Activated CD8-positive, alpha-beta memory T cell treated with anti-CD3 and anti-CD28 coated beads, Interleukin-2, amount 50 U/mL, for 4 hours (primary cell): Measurements from ENCODE around the gene CDK16.

Experiments used
- DNase-seq: peaks from one replicate; pipeline ENCODE4 v3.0.0-alpha.2; 2020

Gene CDK16

DNA sequence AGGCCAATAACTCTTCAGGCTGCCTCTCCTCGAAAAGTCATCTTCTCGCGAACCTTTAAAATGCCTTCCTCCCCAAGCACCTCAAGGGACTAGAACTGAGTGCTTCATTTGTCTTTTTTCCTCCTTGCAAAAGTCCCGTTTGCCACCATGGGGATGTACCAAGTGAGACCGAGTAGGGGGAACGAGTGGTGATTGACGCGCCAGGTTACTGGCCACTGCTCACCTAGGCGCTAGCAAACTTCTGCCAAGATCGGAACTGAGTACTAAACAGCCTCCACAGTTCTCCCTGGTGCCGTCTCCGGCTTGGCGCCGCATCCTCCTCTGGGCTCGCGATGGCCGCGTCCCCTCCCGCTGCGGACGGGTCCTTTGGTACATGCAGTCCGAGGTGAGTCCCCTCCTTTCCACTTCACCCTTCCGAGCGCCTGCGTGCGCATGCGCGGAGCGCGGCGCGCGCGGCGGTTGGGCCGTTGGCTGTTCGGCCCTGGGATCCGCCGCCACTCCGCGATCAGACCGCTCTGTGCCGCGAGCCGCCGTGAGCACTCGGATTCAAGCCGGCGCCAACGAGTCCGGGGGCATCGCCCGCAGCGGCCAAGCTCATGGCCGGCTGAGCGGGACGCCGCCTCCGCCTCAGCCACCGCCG is at the start of gene CDK16:
Gene CDK16, plus strand, starts transcription at position 402 of the 640 bp plus-strand sequence. CDS start 4,877 bp downstream, outside the sequence.
- DNase-seq: peak; percentile 76

- DNase-seq: no peak
Measured at GRCh38 chrX:47169273-47169672, 49.2 kb upstream of the CDK16 start.

GRCh38 chrX:47169726-47170515 is 48.6 kb upstream of the CDK16 start:
- no peak for DNase-seq

- DNase-seq: no peak
Measured at GRCh38 chrX:47170861-47171692, 47.4 kb upstream of the CDK16 start.

DNA sequence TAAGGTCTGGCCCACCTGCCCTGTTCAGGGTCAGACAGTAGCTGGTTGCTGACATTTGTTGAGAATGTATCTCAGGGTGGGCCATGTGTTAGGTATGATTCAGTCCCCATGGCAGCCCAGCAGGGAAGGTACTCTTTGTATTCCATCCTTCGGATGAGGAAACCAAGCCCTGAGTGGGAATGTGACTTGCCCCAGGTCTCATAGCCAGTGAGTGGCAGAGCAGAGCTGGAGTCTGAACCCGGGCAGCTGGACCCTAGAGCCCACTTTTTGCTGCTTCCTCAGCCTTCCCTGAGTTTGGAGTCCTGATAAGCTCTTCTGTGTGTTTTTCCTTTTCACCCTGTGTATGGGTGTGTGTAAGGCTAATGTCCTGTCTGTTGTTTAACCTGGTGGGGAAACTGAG is 46.5 kb upstream of the CDK16 start:
- no peak for DNase-seq

DNA sequence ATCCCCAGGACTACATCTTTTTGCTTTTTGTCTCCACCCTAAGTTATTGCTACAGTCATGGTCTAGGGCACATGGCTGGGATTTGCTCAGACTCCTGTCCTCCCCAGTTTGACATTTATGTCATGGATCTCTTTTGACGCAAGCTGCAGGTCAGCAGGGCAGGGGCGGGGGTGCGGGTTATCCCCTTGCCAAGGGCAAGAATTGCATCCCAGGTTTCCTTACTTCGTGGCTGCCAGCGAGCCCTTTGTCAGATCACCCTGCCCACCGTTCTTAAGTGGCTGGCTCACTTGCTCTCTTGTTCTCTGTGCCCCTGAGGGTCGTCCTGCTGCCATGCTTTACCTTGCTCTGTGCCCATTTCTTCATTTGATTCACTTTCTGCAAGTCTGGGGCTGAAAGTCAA is 45.9 kb upstream of the CDK16 start:
- no peak for DNase-seq

DNA sequence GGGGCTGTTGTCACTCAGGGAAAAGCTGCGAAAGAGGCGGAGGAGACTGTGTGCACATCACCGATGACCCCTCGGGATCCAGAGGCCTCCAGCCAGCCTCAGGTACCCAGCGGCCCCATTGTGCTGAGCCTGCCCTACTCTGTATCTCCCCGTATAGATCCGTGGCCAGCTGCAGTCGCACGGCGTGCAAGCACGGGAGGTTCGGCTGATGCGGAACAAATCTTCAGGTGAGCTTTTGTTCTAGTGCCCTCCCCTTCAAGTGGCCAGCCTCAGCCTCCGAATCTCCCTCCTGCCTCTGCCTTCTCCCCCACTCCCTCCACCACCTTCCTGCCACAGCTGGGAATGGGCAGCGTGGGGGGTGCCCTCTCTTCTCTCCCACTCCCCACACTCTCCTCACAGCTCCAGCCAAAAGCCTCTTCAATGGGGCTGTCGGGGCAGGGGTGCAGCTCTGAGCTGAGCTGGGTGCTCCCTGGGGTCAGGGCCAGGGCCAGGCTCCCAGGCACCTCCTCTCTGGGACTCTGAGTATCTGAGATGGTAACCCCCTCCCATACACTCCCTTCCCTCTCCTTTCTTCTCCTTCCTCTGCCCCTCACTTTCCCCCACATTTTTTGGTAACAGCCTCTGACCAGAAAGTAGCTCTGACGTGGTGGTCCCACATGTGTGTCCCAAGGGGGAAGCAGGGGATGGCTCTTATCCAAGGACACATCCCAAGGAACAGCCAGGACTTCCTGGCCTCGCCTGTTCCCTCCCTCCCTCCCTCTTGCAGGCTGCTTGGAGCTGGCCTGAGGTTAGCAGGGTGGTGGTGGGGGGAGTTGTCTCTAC is 45.3 kb upstream of the CDK16 start:
- DNase-seq: no peak

- DNase-seq: no peak
Measured at GRCh38 chrX:47174376-47174775, 44.1 kb upstream of the CDK16 start.

DNA sequence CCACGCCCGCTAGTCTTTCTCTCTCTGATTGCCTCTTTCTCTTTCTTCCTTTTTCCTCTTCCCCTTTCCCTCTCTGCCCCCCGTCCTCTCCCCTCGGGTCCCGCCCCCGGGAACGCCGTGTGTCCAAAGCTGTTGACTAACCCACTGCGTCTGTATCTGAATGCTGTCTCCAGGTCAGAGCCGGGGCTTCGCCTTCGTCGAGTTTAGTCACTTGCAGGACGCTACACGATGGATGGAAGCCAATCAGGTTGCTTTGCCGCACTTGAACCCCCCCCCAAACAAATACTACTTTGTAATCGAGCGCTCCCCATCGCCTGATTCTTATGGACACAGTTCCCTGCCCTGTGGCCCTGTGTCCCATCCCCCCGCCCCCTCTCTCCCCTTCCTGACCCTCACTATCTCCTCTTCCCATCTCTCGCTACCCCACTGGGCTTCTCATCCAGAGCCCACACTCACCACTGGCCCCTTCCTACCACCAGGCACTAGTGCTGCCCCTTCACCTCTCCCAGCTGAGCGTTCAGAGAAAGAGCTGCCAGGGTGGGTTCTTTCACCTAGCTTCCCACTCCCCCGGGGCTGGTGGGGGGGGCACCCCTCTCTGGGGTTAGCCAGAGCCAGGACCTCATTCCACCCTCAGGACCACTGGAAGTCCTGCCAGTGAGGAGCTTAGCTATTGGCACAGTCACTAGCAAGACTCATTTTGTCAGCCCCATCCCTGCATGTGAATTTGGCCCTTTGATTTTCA is 43.5 kb upstream of the CDK16 start:
- DNase-seq: no peak

DNA sequence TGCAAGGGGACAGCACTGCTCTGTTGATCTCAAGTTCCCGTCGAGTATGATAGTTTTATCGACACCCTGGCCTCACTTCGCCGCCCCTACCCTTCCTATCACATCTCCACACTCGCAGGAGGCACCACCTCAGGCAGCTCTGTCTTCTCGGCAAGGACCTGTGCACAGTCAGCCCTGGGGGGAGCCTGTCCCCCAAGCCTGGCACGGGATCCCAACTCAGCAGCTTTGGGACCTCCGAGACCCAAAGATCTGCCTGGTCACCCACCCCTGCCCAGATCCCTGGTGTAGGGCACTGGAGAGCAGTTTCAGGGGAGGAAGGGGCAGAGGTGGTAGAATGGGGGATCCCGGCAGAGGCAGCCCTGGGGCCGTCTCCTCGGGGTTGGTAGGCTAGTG is 42.9 kb upstream of the CDK16 start:
- DNase-seq: no peak

DNA sequence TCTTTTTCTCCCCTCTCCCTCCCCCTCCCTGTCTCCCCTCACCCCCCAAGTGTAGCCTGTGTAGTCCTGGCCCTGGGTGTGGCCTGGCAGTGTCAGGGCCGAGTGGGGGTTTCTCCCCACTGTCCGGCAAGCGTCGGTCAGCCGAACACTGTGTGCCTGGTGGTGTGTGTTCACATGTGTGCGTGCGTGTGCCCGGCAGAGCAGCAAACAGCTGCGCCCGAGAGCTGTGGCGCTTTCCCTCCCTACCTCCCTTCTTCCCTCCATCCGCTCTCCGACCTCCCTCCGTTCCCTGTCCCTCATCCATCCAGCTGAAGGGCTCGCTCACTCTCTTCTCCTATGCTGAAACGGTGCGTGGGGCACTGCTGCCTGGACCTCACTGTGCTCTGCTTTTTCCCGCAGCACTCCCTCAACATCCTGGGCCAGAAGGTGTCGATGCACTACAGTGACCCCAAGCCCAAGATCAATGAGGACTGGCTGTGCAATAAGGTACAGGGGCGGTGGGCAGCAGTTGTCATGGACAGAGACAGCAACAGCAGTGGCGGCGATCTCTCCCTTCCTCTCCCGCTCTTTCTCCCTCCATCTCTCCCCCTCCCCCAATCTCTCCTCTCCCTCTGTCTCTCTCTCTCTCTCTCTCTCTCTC is 42.3 kb upstream of the CDK16 start:
- no peak for DNase-seq

DNA sequence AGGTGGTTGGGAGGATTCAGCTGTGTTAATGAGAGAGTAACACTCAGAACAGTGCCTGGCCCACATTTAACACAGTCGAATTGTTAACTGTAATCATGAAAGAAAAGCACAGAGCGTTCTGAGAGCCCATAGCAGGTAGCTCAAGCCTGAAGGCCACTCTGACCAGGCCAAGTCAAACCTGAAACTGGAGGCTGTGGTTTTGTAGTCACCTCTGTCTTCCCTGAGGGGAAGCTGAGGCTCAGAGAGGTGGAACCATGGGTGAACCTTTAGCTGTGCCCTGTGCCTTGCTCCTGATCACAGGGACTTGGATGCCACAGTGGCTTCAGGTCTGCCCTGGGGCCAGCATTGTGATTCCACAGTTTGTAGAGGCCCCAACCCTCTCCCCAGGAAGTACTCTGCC is 41.4 kb upstream of the CDK16 start:
- no peak for DNase-seq

DNA sequence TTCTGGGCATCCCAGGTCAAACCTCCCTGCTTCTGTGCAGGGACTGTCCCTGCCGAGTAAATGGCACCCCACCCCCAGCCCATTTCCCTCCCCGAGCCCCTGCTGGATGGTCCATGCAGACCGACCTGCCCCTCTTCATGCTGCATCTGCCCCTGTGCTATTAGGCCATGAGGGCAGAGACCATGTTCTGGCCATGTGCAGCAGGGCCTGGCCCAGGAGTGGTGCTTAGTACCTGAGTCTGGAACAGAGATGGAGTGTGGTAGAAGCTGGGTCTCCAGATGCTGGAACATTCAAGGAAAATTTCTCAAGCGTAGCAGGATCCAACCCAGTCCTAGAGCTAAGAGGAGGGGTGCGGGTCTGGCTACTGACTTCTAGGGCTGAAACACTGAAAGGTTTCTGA is 40.1 kb upstream of the CDK16 start:
- no peak for DNase-seq

GRCh38 chrX:47179221-47179927 is 39.1 kb upstream of the CDK16 start:
- no peak for DNase-seq

DNA sequence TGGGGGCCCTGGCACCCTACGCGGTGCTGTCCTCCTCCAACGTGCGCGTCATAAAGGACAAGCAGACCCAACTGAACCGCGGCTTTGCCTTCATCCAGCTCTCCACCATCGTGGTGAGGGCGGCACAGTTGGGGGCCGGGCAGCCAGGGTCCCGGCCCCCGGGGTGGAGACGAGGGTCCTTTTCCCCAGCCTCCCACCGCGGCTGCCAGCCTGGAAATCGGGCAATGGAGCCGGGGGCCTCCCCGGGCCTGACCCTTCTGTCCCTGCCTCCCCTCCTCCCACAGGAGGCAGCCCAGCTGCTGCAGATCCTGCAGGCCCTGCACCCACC is 38.6 kb upstream of the CDK16 start:
- no peak for DNase-seq

DNA sequence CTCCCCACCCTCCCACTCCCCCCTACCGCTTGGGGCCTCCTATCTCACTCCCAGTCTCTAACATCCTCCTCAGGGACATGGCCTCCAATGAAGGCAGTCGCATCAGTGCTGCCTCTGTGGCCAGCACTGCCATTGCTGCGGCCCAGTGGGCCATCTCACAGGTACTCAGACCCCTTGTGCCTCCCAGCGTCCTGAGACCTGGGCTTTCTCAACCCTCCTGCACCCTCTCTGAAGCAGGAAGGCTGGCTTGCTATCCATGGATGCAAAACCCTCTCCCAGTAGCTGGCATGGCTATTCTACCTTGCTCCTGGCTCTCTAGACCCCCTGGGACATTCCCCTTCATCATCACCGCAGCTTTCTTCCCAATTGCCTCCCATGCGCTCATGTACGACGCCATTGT is 38.1 kb upstream of the CDK16 start:
- no peak for DNase-seq

- no peak for DNase-seq
Measured at GRCh38 chrX:47181301-47181700, 37.2 kb upstream of the CDK16 start.

- DNase-seq: no peak
Measured at GRCh38 chrX:47182106-47182700, 36.3 kb upstream of the CDK16 start.

DNA sequence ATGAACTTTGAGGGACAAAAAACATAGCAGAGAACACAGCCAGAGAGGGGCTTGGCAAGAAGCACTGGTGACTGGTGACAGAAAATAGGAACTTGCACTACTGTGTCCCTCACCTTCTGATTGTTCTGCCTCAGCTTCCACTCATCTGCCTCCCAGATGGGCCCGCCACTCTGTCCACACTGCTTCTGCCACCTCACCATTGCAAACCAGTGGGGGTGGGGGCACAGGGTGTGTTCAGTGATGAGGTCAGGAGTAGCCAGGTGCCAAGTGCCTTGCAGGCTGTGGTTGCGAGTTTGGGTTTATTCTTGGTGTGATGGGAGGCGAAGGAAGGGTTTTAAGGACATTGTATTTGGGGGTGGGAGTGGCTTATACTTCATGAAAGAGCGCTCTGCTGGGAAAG is 34.0 kb upstream of the CDK16 start:
- DNase-seq: no peak

- no peak for DNase-seq
Measured at GRCh38 chrX:47185241-47185640, 33.2 kb upstream of the CDK16 start.
